ENCODE data around the gene AP1M2.

The AP1M2 gene
- long read RNA-seq, donor 1, transcript AP1M2-201 (12 exons, 1,749 nt) = major isoform, 9 of 9 reads
- long read RNA-seq, donor 1, partial matches to known transcripts = 0 of 9 reads
- long read RNA-seq, donor 1, other reads (novel, unspliced or antisense) = 0 of 9 reads
- long read RNA-seq, donor 2, partial matches to known transcripts = 6 of 9 reads
- long read RNA-seq, donor 2, other reads (novel, unspliced or antisense) = 0 of 9 reads
- long read RNA-seq, donor 3, transcript AP1M2-201 (12 exons, 1,749 nt) = major isoform, 9 of 58 reads
- long read RNA-seq, donor 3, partial matches to known transcripts = 47 of 58 reads
- long read RNA-seq, donor 3, other reads (novel, unspliced or antisense) = 0 of 58 reads
- long read RNA-seq, donor 4, transcript AP1M2-201 (12 exons, 1,749 nt) = major isoform, 11 of 22 reads
- long read RNA-seq, donor 4, partial matches to known transcripts = 8 of 22 reads
- long read RNA-seq, donor 4, other reads (novel, unspliced or antisense) = 0 of 22 reads
- long read RNA-seq, donor 5, transcript AP1M2-201 (12 exons, 1,749 nt) = major isoform, 11 of 24 reads
- long read RNA-seq, donor 5, partial matches to known transcripts = 9 of 24 reads
- long read RNA-seq, donor 5, other reads (novel, unspliced or antisense) = 0 of 24 reads
- long read RNA-seq, donor 6, transcript AP1M2-201 (12 exons, 1,749 nt) = major isoform, 6 of 93 reads
- long read RNA-seq, donor 6, partial matches to known transcripts = 86 of 93 reads
- long read RNA-seq, donor 6, other reads (novel, unspliced or antisense) = 0 of 93 reads
- long read RNA-seq, donor 7 = 0 reads
- long read RNA-seq, donor 8, transcript AP1M2-201 (12 exons, 1,749 nt) = major isoform, 11 of 31 reads
- long read RNA-seq, donor 8, partial matches to known transcripts = 17 of 31 reads
- long read RNA-seq, donor 8, other reads (novel, unspliced or antisense) = 0 of 31 reads

- no peak for DNase-seq
Measured at GRCh38 chr19:10587022-10587838, at the start of gene AP1M2. TSS of gene AP1M2 (minus strand) at chr19:10587312. CDS start at chr19:10587231, 81 bp downstream.

GRCh38 chr19:10636304-10636972, 49.3 kb upstream of the AP1M2 start:
- no peak for DNase-seq

GRCh38 chr19:10634963-10635362, 47.9 kb upstream of the AP1M2 start:
- no peak for DNase-seq

- no peak for DNase-seq
Measured at GRCh38 chr19:10634430-10634829, 47.3 kb upstream of the AP1M2 start.

GRCh38 chr19:10631874-10632273, 44.8 kb upstream of the AP1M2 start:
- no peak for DNase-seq

GRCh38 chr19:10625762-10626138, 38.6 kb upstream of the AP1M2 start:
- DNase-seq = peak; percentile 44

- DNase-seq = peak; percentile 80
Measured at GRCh38 chr19:10625003-10625761, 38.1 kb upstream of the AP1M2 start, which contains the start of gene SLC44A2. TSS of gene SLC44A2 (plus strand) at chr19:10625553. CDS start at chr19:10625634, 81 bp downstream.

- DNase-seq = no peak
Measured at GRCh38 chr19:10624585-10624984, 37.5 kb upstream of the AP1M2 start.

GRCh38 chr19:10621966-10622365, 34.9 kb upstream of the AP1M2 start:
- DNase-seq = no peak

- no peak for DNase-seq
Measured at GRCh38 chr19:10620786-10621185, 33.7 kb upstream of the AP1M2 start.

- DNase-seq = no peak
Measured at GRCh38 chr19:10618846-10619245, 31.7 kb upstream of the AP1M2 start.

GRCh38 chr19:10617409-10618121, 30.5 kb upstream of the AP1M2 start:
- DNase-seq = no peak

GRCh38 chr19:10615429-10616023, 28.4 kb upstream of the AP1M2 start:
- DNase-seq = no peak

GRCh38 chr19:10612499-10613119, 25.5 kb upstream of the AP1M2 start:
- no peak for DNase-seq

- no peak for DNase-seq
Measured at GRCh38 chr19:10611907-10612306, 24.8 kb upstream of the AP1M2 start.

- DNase-seq = no peak
Measured at GRCh38 chr19:10604460-10604980, 17.4 kb upstream of the AP1M2 start.

GRCh38 chr19:10603873-10604459, 16.9 kb upstream of the AP1M2 start:
- DNase-seq = no peak

- DNase-seq = no peak
Measured at GRCh38 chr19:10603084-10603872, 16.2 kb upstream of the AP1M2 start.

Measured in right kidney (tissue), 9 donors.